LNCAP (cell line): ENCODE data around the gene NWD2.

Experiments
- TF ChIP-seq, protein P1 (sequence below): fragments of 450-650 bp; IDR thresholded peaks from 2 replicates; pipeline ENCODE4 v1.5.1; 2017; ENCODE audit warnings: mild to moderate bottlenecking

Gene NWD2

DNA sequence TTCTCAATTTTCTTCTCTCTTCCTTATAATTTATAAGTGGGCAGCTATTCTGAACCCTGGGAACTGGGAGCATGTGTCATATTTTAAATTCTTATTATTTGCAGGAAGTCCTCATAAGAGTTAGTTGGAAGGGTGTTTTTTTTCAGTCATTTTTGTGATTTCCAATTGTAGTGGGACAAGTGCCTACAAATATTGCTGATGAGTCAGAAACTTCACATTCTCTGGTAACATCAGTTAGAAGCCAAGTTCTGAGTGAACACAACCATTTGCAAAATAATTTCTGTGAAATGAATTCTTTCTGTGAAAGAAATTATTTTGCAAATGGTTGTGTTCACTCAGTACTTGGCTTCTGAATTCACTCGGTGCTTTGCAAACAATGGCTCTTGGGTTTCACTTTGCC lies 20.8 kb upstream of the NWD2 start:
- TF ChIP-seq, protein P1, sequence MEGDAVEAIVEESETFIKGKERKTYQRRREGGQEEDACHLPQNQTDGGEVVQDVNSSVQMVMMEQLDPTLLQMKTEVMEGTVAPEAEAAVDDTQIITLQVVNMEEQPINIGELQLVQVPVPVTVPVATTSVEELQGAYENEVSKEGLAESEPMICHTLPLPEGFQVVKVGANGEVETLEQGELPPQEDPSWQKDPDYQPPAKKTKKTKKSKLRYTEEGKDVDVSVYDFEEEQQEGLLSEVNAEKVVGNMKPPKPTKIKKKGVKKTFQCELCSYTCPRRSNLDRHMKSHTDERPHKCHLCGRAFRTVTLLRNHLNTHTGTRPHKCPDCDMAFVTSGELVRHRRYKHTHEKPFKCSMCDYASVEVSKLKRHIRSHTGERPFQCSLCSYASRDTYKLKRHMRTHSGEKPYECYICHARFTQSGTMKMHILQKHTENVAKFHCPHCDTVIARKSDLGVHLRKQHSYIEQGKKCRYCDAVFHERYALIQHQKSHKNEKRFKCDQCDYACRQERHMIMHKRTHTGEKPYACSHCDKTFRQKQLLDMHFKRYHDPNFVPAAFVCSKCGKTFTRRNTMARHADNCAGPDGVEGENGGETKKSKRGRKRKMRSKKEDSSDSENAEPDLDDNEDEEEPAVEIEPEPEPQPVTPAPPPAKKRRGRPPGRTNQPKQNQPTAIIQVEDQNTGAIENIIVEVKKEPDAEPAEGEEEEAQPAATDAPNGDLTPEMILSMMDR = no peak

DNA sequence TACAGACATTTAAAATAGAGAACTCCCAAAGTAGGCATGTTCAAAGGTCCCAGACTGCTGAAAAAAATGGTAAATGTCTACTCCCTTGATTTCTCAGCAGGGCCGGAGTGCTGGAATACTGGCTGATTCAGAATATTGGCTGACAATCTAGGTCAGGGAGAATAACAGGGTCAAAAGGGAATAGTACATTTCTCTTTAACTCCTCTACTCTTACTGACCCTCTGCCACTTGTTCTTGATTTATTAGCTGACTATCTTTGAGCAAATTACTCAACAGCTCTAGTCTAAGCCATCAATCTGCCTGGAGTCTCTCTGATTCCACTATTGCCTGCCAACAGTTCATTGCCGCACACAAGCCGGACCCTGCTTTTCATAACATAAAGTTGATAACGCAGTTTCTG lies 19.7 kb upstream of the NWD2 start:
- TF ChIP-seq, protein P1 = no peak

DNA sequence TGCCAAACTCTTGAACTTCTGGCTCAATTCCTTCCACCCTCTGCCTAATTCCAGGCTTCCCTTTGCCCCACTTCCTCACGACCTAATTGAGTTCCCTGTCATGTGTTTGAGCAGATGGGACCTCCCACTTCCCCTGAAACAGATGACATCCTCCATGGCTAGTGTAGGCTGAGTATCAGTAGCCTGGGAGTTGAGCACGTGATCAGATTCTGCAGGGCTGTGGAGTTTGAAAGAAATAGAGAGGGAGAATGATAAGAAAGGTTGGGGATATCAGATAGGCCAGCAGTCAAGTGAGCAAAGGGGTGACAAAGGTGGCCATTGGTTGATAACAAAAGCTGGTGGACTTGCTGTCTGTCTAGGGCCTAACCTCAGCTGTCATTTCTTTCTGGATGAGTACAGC lies 18.8 kb upstream of the NWD2 start:
- TF ChIP-seq, protein P1 = no peak

- TF ChIP-seq, protein P1 = no peak
Measured at GRCh38 chr4:37232315-37232714, 12.2 kb upstream of the NWD2 start.

GRCh38 chr4:37236165-37236564 lies 8.4 kb upstream of the NWD2 start:
- TF ChIP-seq, protein P1 = no peak

DNA sequence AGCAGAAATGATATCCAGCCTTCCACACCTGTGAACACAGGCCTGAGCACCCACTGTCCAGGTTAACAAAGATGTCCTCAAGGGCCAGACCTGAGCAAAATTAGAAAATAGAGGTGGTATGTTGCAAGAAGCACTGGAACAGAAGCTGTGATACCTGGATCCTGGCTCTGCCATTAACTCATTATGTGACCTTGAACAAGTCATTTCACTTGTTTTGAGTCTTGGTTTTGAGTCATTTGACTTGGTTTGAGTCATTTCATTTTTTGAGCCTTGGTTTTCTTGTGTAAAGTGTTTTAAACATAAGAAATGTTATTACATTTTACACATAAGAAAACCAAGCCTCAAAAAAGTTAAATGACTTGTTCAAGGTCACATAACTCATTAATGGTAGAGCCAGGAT lies 2.9 kb upstream of the NWD2 start:
- TF ChIP-seq, protein P1 = no peak

- TF ChIP-seq, protein P1 = no peak
Measured at GRCh38 chr4:37243051-37243450, 1.5 kb upstream of the NWD2 start.

DNA sequence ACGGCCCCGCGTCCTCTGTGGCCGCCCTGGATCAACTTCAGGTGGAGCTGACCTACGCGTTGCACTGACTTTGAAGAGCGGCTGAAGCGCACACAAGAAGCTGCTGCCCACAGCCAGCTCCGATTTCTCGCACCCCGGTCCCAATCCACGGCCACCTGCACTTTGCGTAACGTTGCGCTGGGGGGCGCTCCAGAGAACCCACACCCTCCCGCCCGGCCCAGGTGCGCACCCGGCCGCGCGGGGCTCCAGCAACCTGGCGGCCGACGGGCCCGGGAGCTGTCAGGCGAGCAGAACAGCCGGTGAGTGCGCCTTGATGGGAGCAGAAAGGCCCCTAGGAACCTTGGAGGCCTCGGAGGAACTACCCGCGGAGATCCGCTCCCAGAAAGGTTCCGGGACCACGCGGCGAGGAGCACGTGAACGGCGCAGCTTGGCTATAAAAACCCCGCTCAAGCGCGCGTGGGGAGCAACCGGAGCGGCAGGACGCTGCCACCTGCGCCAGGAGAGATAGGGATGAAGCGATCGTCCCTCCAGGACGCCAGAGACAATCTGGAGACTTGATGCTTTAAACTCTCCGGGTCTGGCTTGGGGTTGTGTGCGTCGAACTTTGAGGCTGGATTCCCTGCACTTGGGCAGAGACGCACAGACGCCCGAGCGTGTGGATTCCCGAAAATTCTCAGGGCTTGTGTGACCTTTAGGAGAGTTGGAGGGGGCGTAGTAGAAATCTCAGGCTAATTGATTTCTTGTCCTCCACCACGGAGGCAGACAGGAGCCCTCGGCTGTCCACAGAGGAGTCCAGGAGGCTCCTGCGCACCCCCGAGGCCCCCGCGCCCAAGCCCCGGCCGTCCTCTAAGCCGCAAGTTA lies 591 bp upstream of the NWD2 start:
- TF ChIP-seq, protein P1 = no peak
